ENCODE measurements around the gene FAIM. TPM values are rescaled to one million over a fixed set of nuclear protein-coding genes. Genes with fewer than 3 reads are reported as not detected.

Gene FAIM
- total RNA-seq, 2 donors from 2014 or later = 11.1 to 20.6 TPM

GRCh38 chr3:138640537-138640936 lies 32.0 kb downstream of the FAIM start:
- DNase-seq (ENCODE audit: low spot score) = no peak
- no peak for TF ChIP-seq CTCF (IDR thresholded peaks at IDR 0.05)
- Histone ChIP-seq H3K9me3 (peaks cover 24% of the 10 kb centered on the region), H3K4me3 (no peak overlapping the region), H3K27me3 (replicated peaks; ENCODE audit: insufficient read depth) (no peaks in the 10 kb centered on the region), H3K36me3 (no peaks in the 10 kb centered on the region), H3K27ac (no peak overlapping the region), H3K4me1 (ENCODE audit: control insufficient read depth in 1 of 2, low read depth in 2 of 2) (no peaks in the 10 kb centered on the region)
- ATAC-seq (ENCODE audit: insufficient number of reproducible peaks, low FRiP score, low read depth) = no peak

GRCh38 chr3:138642226-138642926 lies 33.8 kb downstream of the FAIM start:
- no peaks in the 10 kb centered on the region for H3K27me3 ChIP-seq (replicated peaks; ENCODE audit: insufficient read depth)
- no peak for ATAC-seq (ENCODE audit: insufficient number of reproducible peaks, low FRiP score, low read depth)
- no peak for DNase-seq (ENCODE audit: low spot score)
- no peak for TF ChIP-seq CTCF (IDR thresholded peaks at IDR 0.05)
- H3K9me3 ChIP-seq = peaks cover 42% of the 10 kb centered on the region
- no peak overlapping the region for H3K27ac ChIP-seq
- H3K4me1 ChIP-seq (ENCODE audit: control insufficient read depth in 1 of 2, low read depth in 2 of 2) = no peaks in the 10 kb centered on the region
- no peak overlapping the region for H3K4me3 ChIP-seq
- H3K36me3 ChIP-seq = no peaks in the 10 kb centered on the region

GRCh38 chr3:138642927-138643253 lies 34.3 kb downstream of the FAIM start:
- peaks cover 44% of the 10 kb centered on the region for H3K9me3 ChIP-seq
- H3K4me1 ChIP-seq (ENCODE audit: control insufficient read depth in 1 of 2, low read depth in 2 of 2) = no peaks in the 10 kb centered on the region
- H3K4me3 ChIP-seq = no peak overlapping the region
- no peaks in the 10 kb centered on the region for H3K27me3 ChIP-seq (replicated peaks; ENCODE audit: insufficient read depth)
- H3K27ac ChIP-seq = no peak overlapping the region
- DNase-seq (ENCODE audit: low spot score) (no peak), ATAC-seq (ENCODE audit: insufficient number of reproducible peaks, low FRiP score, low read depth) (no peak)
- TF ChIP-seq CTCF (IDR thresholded peaks at IDR 0.05) = no peak
- H3K36me3 ChIP-seq = no peaks in the 10 kb centered on the region

GRCh38 chr3:138646008-138646407 lies 37.4 kb downstream of the FAIM start:
- Histone ChIP-seq H3K36me3 (peaks cover 17% of the 10 kb centered on the region), H3K27me3 (replicated peaks; ENCODE audit: insufficient read depth) (no peaks in the 10 kb centered on the region), H3K9me3 (peaks cover 44% of the 10 kb centered on the region), H3K4me3 (no peak overlapping the region), H3K27ac (no peak overlapping the region), H3K4me1 (ENCODE audit: control insufficient read depth in 1 of 2, low read depth in 2 of 2) (no peaks in the 10 kb centered on the region)
- ATAC-seq (ENCODE audit: insufficient number of reproducible peaks, low FRiP score, low read depth) = no peak
- no peak for TF ChIP-seq CTCF (IDR thresholded peaks at IDR 0.05)
- DNase-seq (ENCODE audit: low spot score) = no peak

GRCh38 chr3:138646513-138646912 lies 37.9 kb downstream of the FAIM start:
- no peaks in the 10 kb centered on the region for H3K27me3 ChIP-seq (replicated peaks; ENCODE audit: insufficient read depth)
- H3K4me1 ChIP-seq (ENCODE audit: control insufficient read depth in 1 of 2, low read depth in 2 of 2) = no peaks in the 10 kb centered on the region
- TF ChIP-seq CTCF (IDR thresholded peaks at IDR 0.05) = no peak
- H3K27ac ChIP-seq = no peak overlapping the region
- no peak overlapping the region for H3K4me3 ChIP-seq
- DNase-seq (ENCODE audit: low spot score) (no peak), ATAC-seq (ENCODE audit: insufficient number of reproducible peaks, low FRiP score, low read depth) (no peak)
- H3K9me3 ChIP-seq = peaks cover 44% of the 10 kb centered on the region
- H3K36me3 ChIP-seq = peaks cover 17% of the 10 kb centered on the region

Data from thoracic aorta (tissue), 2 donors.